Nephron (organoid): ENCODE measurements around the gene EGLN3.

Source experiments
- H3K27ac Mint-ChIP-seq, 3 experiments: 2 replicates each; pipeline ENCODE4 v1.8.0; 2020; ENCODE audit warnings: mixed read lengths in 3 of 3, mild to moderate bottlenecking in 2 of 3, moderate library complexity in 1 of 3
- H3K27me3 Mint-ChIP-seq: 2 replicates; pipeline ENCODE4 v1.8.0; 2021; ENCODE audit warnings: low read depth, mild to moderate bottlenecking, moderate library complexity, mixed read lengths
- H3K36me3 Mint-ChIP-seq: 2 replicates; pipeline ENCODE4 v1.8.0; 2020; ENCODE audit warnings: low read depth, mixed read lengths
- H3K4me1 Mint-ChIP-seq: 2 replicates; pipeline ENCODE4 v1.8.0; 2020; ENCODE audit warnings: mixed read lengths
- H3K4me3 Mint-ChIP-seq, 3 experiments: 2 replicates each; pipeline ENCODE4 v1.8.0; 2020; ENCODE audit warnings: mild to moderate bottlenecking in 3 of 3, mixed read lengths in 3 of 3, moderate library complexity in 2 of 3
- H3K9me3 Mint-ChIP-seq: 2 replicates; pipeline ENCODE4 v1.8.0; 2020; ENCODE audit warnings: mixed read lengths
- CTCF ChIP-seq, 3 experiments: fragments of 200-600 bp; sonication (generic); IDR thresholded peaks; one replicate each; pipeline ENCODE4 v1.5.0; 2021; ENCODE audit warnings: antibody characterized with exemption in 3 of 3; ENCODE audit not compliant: unreplicated experiment in 3 of 3

The EGLN3 gene

GRCh38 chr14:33925946-33926345 is 24.9 kb downstream of the EGLN3 start:
- H3K9me3 Mint-ChIP-seq = no peaks in the 10 kb centered on the region
- peaks cover 26% of the 10 kb centered on the region for H3K4me1 Mint-ChIP-seq
- H3K27ac Mint-ChIP-seq = no peak overlapping the region
- H3K27me3 Mint-ChIP-seq = no peaks in the 10 kb centered on the region
- H3K36me3 Mint-ChIP-seq = peaks cover 50% of the 10 kb centered on the region
- no peak overlapping the region for H3K4me3 Mint-ChIP-seq
- TF ChIP-seq CTCF (IDR thresholded peaks at IDR 0.05; ENCODE audit: unreplicated experiment in 3 of 3) = no peak

- TF ChIP-seq CTCF (IDR thresholded peaks at IDR 0.05; ENCODE audit: unreplicated experiment in 3 of 3) = no peak
- peaks cover 50% of the 10 kb centered on the region for H3K36me3 Mint-ChIP-seq
- H3K27me3 Mint-ChIP-seq = no peaks in the 10 kb centered on the region
- no peak overlapping the region for H3K27ac Mint-ChIP-seq
- H3K4me3 Mint-ChIP-seq = no peak overlapping the region
- no peaks in the 10 kb centered on the region for H3K9me3 Mint-ChIP-seq
- peaks cover 19% of the 10 kb centered on the region for H3K4me1 Mint-ChIP-seq
Observed at GRCh38 chr14:33925235-33925634, 25.6 kb downstream of the EGLN3 start.

GRCh38 chr14:33924566-33925100 is 26.2 kb downstream of the EGLN3 start:
- no peaks in the 10 kb centered on the region for H3K9me3 Mint-ChIP-seq
- no peak for TF ChIP-seq CTCF (IDR thresholded peaks at IDR 0.05; ENCODE audit: unreplicated experiment in 3 of 3)
- no peaks in the 10 kb centered on the region for H3K27me3 Mint-ChIP-seq
- peaks cover 46% of the 10 kb centered on the region for H3K36me3 Mint-ChIP-seq
- H3K4me3 Mint-ChIP-seq = no peak overlapping the region
- peaks cover 13% of the 10 kb centered on the region for H3K4me1 Mint-ChIP-seq
- H3K27ac Mint-ChIP-seq = no peak overlapping the region

GRCh38 chr14:33922125-33922524 is 28.7 kb downstream of the EGLN3 start:
- peaks cover 27% of the 10 kb centered on the region for H3K4me1 Mint-ChIP-seq
- no peak overlapping the region for H3K4me3 Mint-ChIP-seq
- no peak overlapping the region for H3K27ac Mint-ChIP-seq
- TF ChIP-seq CTCF (IDR thresholded peaks at IDR 0.05; ENCODE audit: unreplicated experiment in 3 of 3) = no peak
- H3K27me3 Mint-ChIP-seq = no peaks in the 10 kb centered on the region
- no peaks in the 10 kb centered on the region for H3K9me3 Mint-ChIP-seq
- peaks cover 34% of the 10 kb centered on the region for H3K36me3 Mint-ChIP-seq

GRCh38 chr14:33918256-33918655 is 32.6 kb downstream of the EGLN3 start:
- Mint-ChIP-seq H3K9me3 (no peaks in the 10 kb centered on the region), H3K27ac (peak overlapping the region in 1 of 3 experiments; percentile 65), H3K36me3 (peaks cover 18% of the 10 kb centered on the region), H3K4me1 (peaks cover 44% of the 10 kb centered on the region), H3K27me3 (no peaks in the 10 kb centered on the region), H3K4me3 (no peak overlapping the region)
- no peak for TF ChIP-seq CTCF (IDR thresholded peaks at IDR 0.05; ENCODE audit: unreplicated experiment in 3 of 3)

GRCh38 chr14:33917661-33918060 is 33.2 kb downstream of the EGLN3 start:
- H3K27me3 Mint-ChIP-seq = no peaks in the 10 kb centered on the region
- H3K4me3 Mint-ChIP-seq = no peak overlapping the region
- peaks cover 13% of the 10 kb centered on the region for H3K36me3 Mint-ChIP-seq
- H3K4me1 Mint-ChIP-seq = peaks cover 44% of the 10 kb centered on the region
- no peak for TF ChIP-seq CTCF (IDR thresholded peaks at IDR 0.05; ENCODE audit: unreplicated experiment in 3 of 3)
- peak overlapping the region; percentile 40 to 65 (median 50) for H3K27ac Mint-ChIP-seq
- no peaks in the 10 kb centered on the region for H3K9me3 Mint-ChIP-seq
